ENCODE measurements around the gene ROR2.

Gene ROR2

GRCh38 chr9:91867740-91868139 is 82.3 kb downstream of the ROR2 start:
- DNase-seq (ENCODE audit: low read depth): no peak
- H3K4me3 ChIP-seq (ENCODE audit: low read depth, low read length): no peak overlapping the region
- TF ChIP-seq CTCF (IDR thresholded peaks at IDR 0.05; ENCODE audit: low read depth, low read length, missing control alignments): no peak

DNA sequence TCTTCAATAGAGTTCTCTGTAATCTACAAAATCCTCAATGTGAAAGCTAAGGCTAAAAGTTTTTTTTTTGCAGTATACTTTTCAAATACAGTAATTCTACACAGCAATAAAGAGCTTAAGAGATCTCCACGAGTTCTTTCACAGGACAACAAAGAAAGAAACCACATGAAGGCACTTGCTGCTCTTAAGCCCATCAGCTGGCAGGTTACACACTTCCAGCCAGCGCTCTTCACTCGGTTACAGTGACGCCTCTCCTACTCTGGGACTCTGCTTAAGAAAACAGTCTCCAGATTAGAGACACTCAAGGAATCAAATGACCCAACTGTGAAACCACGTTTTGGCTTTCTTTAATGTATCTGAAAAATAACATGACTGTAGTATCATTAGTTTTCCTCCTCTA is 85.0 kb downstream of the ROR2 start:
- H3K4me3 ChIP-seq (ENCODE audit: low read depth, low read length): no peak overlapping the region
- no peak for DNase-seq (ENCODE audit: low read depth)
- TF ChIP-seq CTCF (IDR thresholded peaks at IDR 0.05; ENCODE audit: low read depth, low read length, missing control alignments): no peak

- H3K4me3 ChIP-seq (ENCODE audit: low read depth, low read length): no peak overlapping the region
- no peak for DNase-seq (ENCODE audit: low read depth)
- no peak for TF ChIP-seq CTCF (IDR thresholded peaks at IDR 0.05; ENCODE audit: low read depth, low read length, missing control alignments)
Observed at GRCh38 chr9:91864380-91864779, 85.6 kb downstream of the ROR2 start.

- no peak overlapping the region for H3K4me3 ChIP-seq (ENCODE audit: low read depth, low read length)
- DNase-seq (ENCODE audit: low read depth): no peak
- no peak for TF ChIP-seq CTCF (IDR thresholded peaks at IDR 0.05; ENCODE audit: low read depth, low read length, missing control alignments)
Observed at GRCh38 chr9:91863469-91863868, 86.6 kb downstream of the ROR2 start.

GRCh38 chr9:91858213-91859030 is 91.6 kb downstream of the ROR2 start:
- TF ChIP-seq CTCF (IDR thresholded peaks at IDR 0.05; ENCODE audit: low read depth, low read length, missing control alignments): no peak
- no peak for DNase-seq (ENCODE audit: low read depth)
- no peak overlapping the region for H3K4me3 ChIP-seq (ENCODE audit: low read depth, low read length)

- no peak for TF ChIP-seq CTCF (IDR thresholded peaks at IDR 0.05; ENCODE audit: low read depth, low read length, missing control alignments)
- no peak overlapping the region for H3K4me3 ChIP-seq (ENCODE audit: low read depth, low read length)
- DNase-seq (ENCODE audit: low read depth): no peak
Observed at GRCh38 chr9:91857291-91858212, 92.5 kb downstream of the ROR2 start.

All from GM12864 (cell line).